HepG2 (cell line): Measurements from ENCODE around the gene CFAP97D1. TPM values are rescaled to one million over a fixed set of nuclear protein-coding genes. Genes with fewer than 3 reads are reported as not detected.

ENCODE experiments used
- BHLHE40 ChIP-seq: IDR thresholded peaks from 2 replicates; pipeline ENCODE4 v1.6.1; 2011; ENCODE audit warnings: low read length, improper control_type of control experiment
- FOXJ3 ChIP-seq: sonication (generic); formaldehyde crosslinking; IDR thresholded peaks from 2 replicates; pipeline ENCODE4 v1.4.0; 2020; ENCODE audit warnings: missing genetic modification reagents, mild to moderate bottlenecking, borderline replicate concordance
- HNRNPH1 ChIP-seq: fragments of 200-400 bp; formaldehyde crosslinking; optimal IDR thresholded peaks from 2 replicates; pipeline ENCODE3; 2017; ENCODE audit warnings: mild to moderate bottlenecking, low read depth, low read length
- KDM1A ChIP-seq: IDR thresholded peaks from 2 replicates; pipeline ENCODE4 v1.6.1; 2016; ENCODE audit warnings: missing compliant biosample characterization
- RARA ChIP-seq: IDR thresholded peaks from 2 replicates; pipeline ENCODE4 v1.6.1; 2016; ENCODE audit warnings: missing genetic modification reagents, missing compliant biosample characterization
- SOX5 ChIP-seq: IDR thresholded peaks from 2 replicates; pipeline ENCODE4 v1.6.1; 2016; ENCODE audit warnings: borderline replicate concordance
- SP4 ChIP-seq: sonication (generic); formaldehyde crosslinking; IDR thresholded peaks from 2 replicates; pipeline ENCODE4 v1.8.1; 2023; ENCODE audit warnings: mild to moderate bottlenecking, missing genetic modification reagents
- ZC3H13 ChIP-seq: sonication (generic); formaldehyde crosslinking; IDR thresholded peaks from 2 replicates; pipeline ENCODE4 v1.8.1; 2023; ENCODE audit warnings: mild to moderate bottlenecking, missing genetic modification reagents, moderate library complexity
- ZFP36L2 ChIP-seq: sonication (generic); formaldehyde crosslinking; IDR thresholded peaks from 2 replicates; pipeline ENCODE4 v1.4.0; 2020; ENCODE audit warnings: missing genetic modification reagents
- ZFP91 ChIP-seq: sonication (generic); formaldehyde crosslinking; IDR thresholded peaks from 2 replicates; pipeline ENCODE4 v1.9.0; 2022; ENCODE audit warnings: missing genetic modification reagents, mild to moderate bottlenecking, borderline replicate concordance
- ZNF24 ChIP-seq: fragments of 450-650 bp; IDR thresholded peaks from 2 replicates; pipeline ENCODE4 v1.6.1; 2017; ENCODE audit warnings: antibody characterized with exemption, mild to moderate bottlenecking
- ZNF251 ChIP-seq: sonication (generic); formaldehyde crosslinking; IDR thresholded peaks from 2 replicates; pipeline ENCODE4 v1.9.0; 2021; ENCODE audit warnings: mild to moderate bottlenecking, missing genetic modification reagents
- ZNF282 ChIP-seq: fragments of 450-650 bp; IDR thresholded peaks from 2 replicates; pipeline ENCODE4 v1.6.1; 2018; ENCODE audit not compliant: partially characterized antibody
- ZNF329 ChIP-seq: sonication (generic); formaldehyde crosslinking; IDR thresholded peaks from 2 replicates; pipeline ENCODE4 v1.9.0; 2021; ENCODE audit warnings: low read depth, mild to moderate bottlenecking, missing genetic modification reagents
- polyA plus RNA-seq, 8 experiments: library from polyadenylated mRNA; depleted of rRNA in 3 of 8; stranded (reverse) in 7 of 8; unstranded in 1 of 8; fragments of >200 nt; fragmentation: Illumina TruSeq in 4 of 8; extraction: Trizol in 4 of 8; gene quantifications; 2 replicates each; pipeline versions ENCODE4 v1.2.1 to v1.2.3, GENCODE V29; 2011 to 2016; ENCODE audit warnings: low read depth in 4 of 8, missing spikeins in 1 of 8, mixed read lengths in 1 of 8; ENCODE audit not compliant: insufficient read depth in 1 of 8
- total RNA-seq, 5 experiments: library from RNA; depleted of rRNA; stranded (reverse); fragments of >200 nt; fragmentation: Illumina TruSeq; extraction: Trizol; gene quantifications; 2 replicates each; pipeline ENCODE4 v1.2.3, GENCODE V29; 2016; ENCODE audit warnings: low read depth in 1 of 5
- TF ChIP-seq, protein P1 (sequence below): sonication (generic); formaldehyde crosslinking; IDR thresholded peaks from 2 replicates; pipeline ENCODE4 v1.4.0; 2020; ENCODE audit warnings: missing genetic modification reagents, borderline replicate concordance
- TF ChIP-seq, protein P2 (sequence below): sonication (generic); formaldehyde crosslinking; IDR thresholded peaks from 2 replicates; pipeline ENCODE4 v1.5.1; 2020; ENCODE audit warnings: missing genetic modification reagents, mild to moderate bottlenecking, borderline replicate concordance
- TF ChIP-seq, protein P3 (sequence below), 2 experiments: sonication (generic) in 1 of 2; formaldehyde crosslinking in 1 of 2; IDR thresholded peaks; 2 replicates each; pipeline versions ENCODE4 v1.4.0 to v1.6.1; 2016 to 2020; ENCODE audit warnings: borderline replicate concordance in 1 of 2, low read depth in 1 of 2, mild to moderate bottlenecking in 1 of 2, missing genetic modification reagents in 1 of 2
- TF ChIP-seq, protein P4 (sequence below): sonication (generic); formaldehyde crosslinking; IDR thresholded peaks from 2 replicates; pipeline ENCODE4 v1.8.1; 2023; ENCODE audit warnings: mild to moderate bottlenecking, inconsistent platforms, moderate library complexity, missing genetic modification reagents, borderline replicate concordance

Gene CFAP97D1
- total and polyA plus RNA-seq, 2 of the 13 experiments (the other 11 are each of a cell fraction or from before 2014, with no cell fraction given), result 0.02 TPM; not detected in 1

GRCh38 chr17:43755389-43755875, 24.8 kb upstream of the CFAP97D1 start (continued):
- no peak for TF ChIP-seq ZNF282
- TF ChIP-seq, protein P1, sequence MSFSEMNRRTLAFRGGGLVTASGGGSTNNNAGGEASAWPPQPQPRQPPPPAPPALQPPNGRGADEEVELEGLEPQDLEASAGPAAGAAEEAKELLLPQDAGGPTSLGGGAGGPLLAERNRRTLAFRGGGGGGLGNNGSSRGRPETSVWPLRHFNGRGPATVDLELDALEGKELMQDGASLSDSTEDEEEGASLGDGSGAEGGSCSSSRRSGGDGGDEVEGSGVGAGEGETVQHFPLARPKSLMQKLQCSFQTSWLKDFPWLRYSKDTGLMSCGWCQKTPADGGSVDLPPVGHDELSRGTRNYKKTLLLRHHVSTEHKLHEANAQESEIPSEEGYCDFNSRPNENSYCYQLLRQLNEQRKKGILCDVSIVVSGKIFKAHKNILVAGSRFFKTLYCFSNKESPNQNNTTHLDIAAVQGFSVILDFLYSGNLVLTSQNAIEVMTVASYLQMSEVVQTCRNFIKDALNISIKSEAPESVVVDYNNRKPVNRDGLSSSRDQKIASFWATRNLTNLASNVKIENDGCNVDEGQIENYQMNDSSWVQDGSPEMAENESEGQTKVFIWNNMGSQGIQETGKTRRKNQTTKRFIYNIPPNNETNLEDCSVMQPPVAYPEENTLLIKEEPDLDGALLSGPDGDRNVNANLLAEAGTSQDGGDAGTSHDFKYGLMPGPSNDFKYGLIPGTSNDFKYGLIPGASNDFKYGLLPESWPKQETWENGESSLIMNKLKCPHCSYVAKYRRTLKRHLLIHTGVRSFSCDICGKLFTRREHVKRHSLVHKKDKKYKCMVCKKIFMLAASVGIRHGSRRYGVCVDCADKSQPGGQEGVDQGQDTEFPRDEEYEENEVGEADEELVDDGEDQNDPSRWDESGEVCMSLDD (CRISPR knock-in tag), result no peak
- no peak for TF ChIP-seq SOX5 (CRISPR knock-in tag)
- no peak for TF ChIP-seq ZC3H13
- no peak for TF ChIP-seq KDM1A (CRISPR knock-in tag)
- no peak for TF ChIP-seq RARA (CRISPR knock-in tag)
- 0 out of 2 replicates have a peak, but pooled peaks have one; percentile 35 for TF ChIP-seq SP4 (CRISPR knock-in tag)
- TF ChIP-seq BHLHE40, result no peak
- TF ChIP-seq ZNF24, result no peak
- TF ChIP-seq ZNF251 (CRISPR knock-in tag), result no peak
- TF ChIP-seq ZFP91 (CRISPR knock-in tag), result peak; percentile 57; the same call in 1 of the 2 replicates
- no peak; the same call in 1 of the 2 replicates for TF ChIP-seq ZNF329 (CRISPR knock-in tag)
- no peak for TF ChIP-seq HNRNPH1
- TF ChIP-seq ZFP36L2 (CRISPR knock-in tag), result no peak
- TF ChIP-seq, protein P2, sequence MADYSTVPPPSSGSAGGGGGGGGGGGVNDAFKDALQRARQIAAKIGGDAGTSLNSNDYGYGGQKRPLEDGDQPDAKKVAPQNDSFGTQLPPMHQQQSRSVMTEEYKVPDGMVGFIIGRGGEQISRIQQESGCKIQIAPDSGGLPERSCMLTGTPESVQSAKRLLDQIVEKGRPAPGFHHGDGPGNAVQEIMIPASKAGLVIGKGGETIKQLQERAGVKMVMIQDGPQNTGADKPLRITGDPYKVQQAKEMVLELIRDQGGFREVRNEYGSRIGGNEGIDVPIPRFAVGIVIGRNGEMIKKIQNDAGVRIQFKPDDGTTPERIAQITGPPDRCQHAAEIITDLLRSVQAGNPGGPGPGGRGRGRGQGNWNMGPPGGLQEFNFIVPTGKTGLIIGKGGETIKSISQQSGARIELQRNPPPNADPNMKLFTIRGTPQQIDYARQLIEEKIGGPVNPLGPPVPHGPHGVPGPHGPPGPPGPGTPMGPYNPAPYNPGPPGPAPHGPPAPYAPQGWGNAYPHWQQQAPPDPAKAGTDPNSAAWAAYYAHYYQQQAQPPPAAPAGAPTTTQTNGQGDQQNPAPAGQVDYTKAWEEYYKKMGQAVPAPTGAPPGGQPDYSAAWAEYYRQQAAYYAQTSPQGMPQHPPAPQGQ (CRISPR knock-in tag), result no peak
- TF ChIP-seq, protein P3, sequence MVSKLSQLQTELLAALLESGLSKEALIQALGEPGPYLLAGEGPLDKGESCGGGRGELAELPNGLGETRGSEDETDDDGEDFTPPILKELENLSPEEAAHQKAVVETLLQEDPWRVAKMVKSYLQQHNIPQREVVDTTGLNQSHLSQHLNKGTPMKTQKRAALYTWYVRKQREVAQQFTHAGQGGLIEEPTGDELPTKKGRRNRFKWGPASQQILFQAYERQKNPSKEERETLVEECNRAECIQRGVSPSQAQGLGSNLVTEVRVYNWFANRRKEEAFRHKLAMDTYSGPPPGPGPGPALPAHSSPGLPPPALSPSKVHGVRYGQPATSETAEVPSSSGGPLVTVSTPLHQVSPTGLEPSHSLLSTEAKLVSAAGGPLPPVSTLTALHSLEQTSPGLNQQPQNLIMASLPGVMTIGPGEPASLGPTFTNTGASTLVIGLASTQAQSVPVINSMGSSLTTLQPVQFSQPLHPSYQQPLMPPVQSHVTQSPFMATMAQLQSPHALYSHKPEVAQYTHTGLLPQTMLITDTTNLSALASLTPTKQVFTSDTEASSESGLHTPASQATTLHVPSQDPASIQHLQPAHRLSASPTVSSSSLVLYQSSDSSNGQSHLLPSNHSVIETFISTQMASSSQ (IDR thresholded peaks at IDR 0.05; ENCODE audit: low read depth), result no peak
- TF ChIP-seq, protein P3 (CRISPR knock-in tag; IDR thresholded peaks at IDR 0.05; ENCODE audit: borderline replicate concordance), result no peak
- no peak for TF ChIP-seq FOXJ3 (CRISPR knock-in tag)
- TF ChIP-seq, protein P4, sequence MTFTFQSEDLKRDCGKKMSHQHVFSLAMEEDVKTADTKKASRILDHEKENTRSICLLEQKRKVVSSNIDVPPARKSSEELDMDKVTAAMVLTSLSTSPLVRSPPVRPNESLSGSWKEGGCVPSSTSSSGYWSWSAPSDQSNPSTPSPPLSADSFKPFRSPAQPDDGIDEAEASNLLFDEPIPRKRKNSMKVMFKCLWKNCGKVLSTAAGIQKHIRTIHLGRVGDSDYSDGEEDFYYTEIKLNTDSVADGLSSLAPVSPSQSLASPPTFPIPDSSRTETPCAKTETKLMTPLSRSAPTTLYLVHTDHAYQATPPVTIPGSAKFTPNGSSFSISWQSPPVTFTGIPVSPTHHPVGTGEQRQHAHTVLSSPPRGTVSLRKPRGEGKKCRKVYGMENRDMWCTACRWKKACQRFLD (CRISPR knock-in tag), result no peak
